GM10266 (cell line): ENCODE measurements around the gene EPS8L3.

Experiments used
- DNase-seq: peaks from one replicate; pipeline ENCODE4 v3.0.0; 2012; ENCODE audit errors: extremely low spot score
- CTCF ChIP-seq: IDR thresholded peaks from 2 replicates; pipeline ENCODE4 v1.5.1; 2012; ENCODE audit warnings: mild to moderate bottlenecking, low read depth; ENCODE audit not compliant: control insufficient read depth, insufficient read depth; ENCODE audit errors: missing control alignments

The EPS8L3 gene

GRCh38 chr1:109787845-109788601 lies 24.3 kb upstream of the EPS8L3 start:
- TF ChIP-seq CTCF, result no peak
- DNase-seq, result no peak

GRCh38 chr1:109787211-109787844 lies 23.6 kb upstream of the EPS8L3 start:
- no peak for TF ChIP-seq CTCF
- no peak for DNase-seq

GRCh38 chr1:109786531-109787021 lies 22.9 kb upstream of the EPS8L3 start:
- no peak for TF ChIP-seq CTCF
- no peak for DNase-seq

- no peak for TF ChIP-seq CTCF
- DNase-seq, result no peak
These were observed 22.4 kb upstream of the EPS8L3 start for GRCh38 chr1:109786112-109786480.

GRCh38 chr1:109785446-109786111 lies 21.9 kb upstream of the EPS8L3 start:
- TF ChIP-seq CTCF, result no peak
- no peak for DNase-seq

GRCh38 chr1:109784551-109785252 lies 21.0 kb upstream of the EPS8L3 start:
- no peak for TF ChIP-seq CTCF
- no peak for DNase-seq
